CD4-positive, CD25-positive, alpha-beta regulatory T cell (primary cell): ENCODE data around the gene ITPRIPL1. TPM values are rescaled to one million over a fixed set of nuclear protein-coding genes. Genes with fewer than 3 reads are reported as not detected.

Source experiments
- ATAC-seq, 2 donors: fragments of 150-1000 bp; cut with Tn5 transposase; one replicate each; pipeline ENCODE4 v1.10.0; 2021; ENCODE audit warnings: low read depth in 2 of 2, moderate number of reproducible peaks in 2 of 2, moderate library complexity in 1 of 2
- DNase-seq, 3 donors: peaks; one replicate each; pipeline versions ENCODE4 v3.0.0 to v3.0.0-alpha.2; 2012 to 2022; ENCODE audit warnings: mixed read lengths in 1 of 3
- H3K27ac ChIP-seq: one replicate; pipeline ENCODE4 v1.7.0; 2013; ENCODE audit warnings: mild to moderate bottlenecking, low read length; ENCODE audit not compliant: insufficient read depth, poor library complexity, severe bottlenecking
- H3K27me3 ChIP-seq: one replicate; pipeline ENCODE4 v1.7.0; 2013; ENCODE audit warnings: low read length; ENCODE audit not compliant: control insufficient read depth, insufficient read depth
- H3K36me3 ChIP-seq: one replicate; pipeline ENCODE4 v1.7.0; 2013; ENCODE audit warnings: mild to moderate bottlenecking, low read length, moderate library complexity; ENCODE audit not compliant: control insufficient read depth, insufficient read depth
- H3K4me1 ChIP-seq: 2 replicates; pipeline ENCODE4 v1.7.0; 2013; ENCODE audit warnings: mild to moderate bottlenecking, low read length; ENCODE audit not compliant: insufficient read depth, control insufficient read depth, poor library complexity, severe bottlenecking
- H3K4me3 ChIP-seq: one replicate; pipeline ENCODE4 v1.7.0; 2013; ENCODE audit warnings: low read depth, mild to moderate bottlenecking, low read length, moderate library complexity
- H3K9me3 ChIP-seq, 2 experiments: 1 replicate in 1 of 2; 2 replicates in 1 of 2; pipeline ENCODE4 v1.7.0; 2013; ENCODE audit warnings: low read length in 2 of 2, mild to moderate bottlenecking in 1 of 2, moderate library complexity in 1 of 2; ENCODE audit not compliant: control insufficient read depth in 2 of 2
- H3K27ac Mint-ChIP-seq, 3 donors: one replicate each; pipeline ENCODE4 v1.8.0; 2020 to 2022; ENCODE audit warnings: mild to moderate bottlenecking in 3 of 3, mixed read lengths in 3 of 3, moderate library complexity in 2 of 3
- H3K27me3 Mint-ChIP-seq: one replicate; pipeline ENCODE4 v1.8.0; 2022; ENCODE audit warnings: mild to moderate bottlenecking, mixed read lengths
- H3K36me3 Mint-ChIP-seq: one replicate; pipeline ENCODE4 v1.8.0; 2020; ENCODE audit warnings: mixed read lengths
- H3K4me1 Mint-ChIP-seq, 4 donors: one replicate each; pipeline ENCODE4 v1.8.0; 2020 to 2022; ENCODE audit warnings: mixed read lengths in 4 of 4, mild to moderate bottlenecking in 1 of 4
- H3K4me3 Mint-ChIP-seq, 4 donors: one replicate each; pipeline ENCODE4 v1.8.0; 2020 to 2022; ENCODE audit warnings: mild to moderate bottlenecking in 4 of 4, mixed read lengths in 4 of 4, moderate library complexity in 3 of 4
- H3K9me3 Mint-ChIP-seq, 7 donors: one replicate each; pipeline ENCODE4 v1.8.0; 2020 to 2022; ENCODE audit warnings: mixed read lengths in 7 of 7, mild to moderate bottlenecking in 3 of 7, moderate library complexity in 2 of 7
- polyA plus RNA-seq, 4 donors: library from polyadenylated mRNA; unstranded; fragments of 300-500 nt; fragmentation: Illumina TruSeq; gene quantifications; one replicate each; pipeline ENCODE4 v1.2.3, GENCODE V29; 2021
- total RNA-seq: library from RNA; stranded (reverse); gene quantifications from one replicate; pipeline ENCODE4 v1.2.3, GENCODE V29; 2022

Gene ITPRIPL1
- total and polyA plus RNA-seq, 5 donors from 2014 or later, result 7.5 to 27.8 (median 13.6) TPM

DNA sequence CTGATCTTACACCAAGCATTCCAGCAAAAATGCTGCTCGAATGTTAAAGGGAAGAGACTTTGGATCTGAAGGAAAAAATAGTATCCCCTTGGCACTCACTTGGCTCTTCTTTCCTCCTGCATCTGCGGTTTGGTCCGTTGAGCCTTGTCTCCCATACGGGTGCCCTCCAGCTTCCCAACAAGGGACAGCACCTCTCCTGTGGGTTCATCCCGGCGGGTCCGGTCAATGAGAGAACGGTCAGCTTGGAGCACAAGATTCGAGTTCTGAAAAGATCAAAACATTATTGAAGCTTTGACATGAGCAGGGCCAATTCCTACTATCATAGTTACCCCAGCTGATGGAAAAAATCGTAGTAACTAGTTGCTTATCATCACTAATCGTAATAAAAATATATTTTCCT, 20.5 kb upstream of the ITPRIPL1 start:
- ATAC-seq, result no peak
- Mint-ChIP-seq H3K9me3 (no peaks in the 10 kb centered on the region), H3K36me3 (peaks cover 38% of the 10 kb centered on the region), H3K4me3 (peak overlapping the region; percentile 96 to 100 (median 98)), H3K27ac (peak overlapping the region; percentile 99 to 100 (median 99)), H3K4me1 (peaks cover 31 to 65% (median 50%) of the 10 kb centered on the region in 4 donors), H3K27me3 (no peaks in the 10 kb centered on the region)
- H3K4me3 ChIP-seq, result peak overlapping the region; percentile 94
- peaks cover 42% of the 10 kb centered on the region for H3K36me3 ChIP-seq
- DNase-seq, result no peak
- peaks cover 49% of the 10 kb centered on the region for H3K4me1 ChIP-seq
- no peaks in the 10 kb centered on the region for H3K9me3 ChIP-seq
- H3K27me3 ChIP-seq, result no peaks in the 10 kb centered on the region
- peak overlapping the region; percentile 97 for H3K27ac ChIP-seq

DNA sequence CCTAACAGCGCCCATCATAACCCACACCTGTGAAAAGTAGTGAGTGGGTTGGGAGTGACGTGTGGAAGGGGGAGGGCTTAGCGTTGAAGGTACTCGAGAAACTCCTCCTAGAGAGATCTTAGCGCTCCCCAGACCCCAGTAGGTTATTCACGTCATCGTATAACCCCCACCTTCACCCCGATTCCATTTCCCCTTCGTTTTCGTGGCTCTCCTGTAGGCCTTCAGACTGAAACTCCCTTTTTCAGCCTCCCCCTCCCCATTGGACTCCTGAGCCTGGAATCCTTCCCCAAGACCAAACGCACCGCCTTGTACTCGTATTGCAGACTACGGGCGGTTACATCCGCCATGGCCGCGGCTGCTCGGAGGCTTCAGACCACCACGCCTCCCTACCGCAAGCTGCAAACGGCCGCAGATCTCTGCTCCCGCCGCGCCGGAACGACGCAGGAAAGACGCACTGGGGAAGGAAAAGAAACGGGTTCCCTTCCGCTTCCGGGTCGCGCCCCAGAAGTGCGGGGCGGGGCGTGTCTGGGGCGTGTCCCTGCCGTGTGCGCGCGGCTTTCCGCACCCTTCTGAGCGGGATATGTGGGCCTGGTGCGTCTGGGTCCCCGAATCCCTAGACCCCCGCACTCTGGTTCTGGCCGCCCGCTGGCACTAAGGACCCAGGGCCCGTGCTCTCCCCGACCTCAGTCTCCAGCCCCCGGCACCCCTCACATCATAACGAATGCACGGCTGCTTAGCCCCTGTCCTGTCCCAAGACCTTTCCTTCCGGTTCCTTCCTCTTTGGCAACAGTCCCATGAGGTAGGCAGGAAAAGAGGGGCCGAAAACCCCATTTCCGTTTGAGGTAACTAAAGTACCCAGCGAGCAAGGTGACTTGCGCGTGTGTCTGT, 19.8 kb upstream of the ITPRIPL1 start, which contains the start of gene SNRNP200:
TSS of gene SNRNP200 (minus strand) at position 456 of the 888 bp plus-strand sequence. CDS start at position 347, 109 bp downstream.
- Mint-ChIP-seq H3K27me3 (no peaks in the 10 kb centered on the region), H3K36me3 (peaks cover 38% of the 10 kb centered on the region), H3K4me1 (peaks cover 35 to 64% (median 50%) of the 10 kb centered on the region in 4 donors), H3K27ac (peak within 1 kb of the TSS; percentile 99 to 100 (median 99)), H3K9me3 (no peaks in the 10 kb centered on the region), H3K4me3 (peak within 1 kb of the TSS; percentile 96 to 100 (median 98))
- Histone ChIP-seq H3K9me3 (no peaks in the 10 kb centered on the region), H3K4me3 (peak within 1 kb of the TSS; percentile 94), H3K4me1 (peaks cover 45% of the 10 kb centered on the region), H3K27ac (peak within 1 kb of the TSS; percentile 97), H3K27me3 (no peaks in the 10 kb centered on the region), H3K36me3 (peaks cover 35% of the 10 kb centered on the region)
- peak; percentile 91 to 94 for ATAC-seq
- peak; percentile 90 to 94 (median 90) for DNase-seq

DNA sequence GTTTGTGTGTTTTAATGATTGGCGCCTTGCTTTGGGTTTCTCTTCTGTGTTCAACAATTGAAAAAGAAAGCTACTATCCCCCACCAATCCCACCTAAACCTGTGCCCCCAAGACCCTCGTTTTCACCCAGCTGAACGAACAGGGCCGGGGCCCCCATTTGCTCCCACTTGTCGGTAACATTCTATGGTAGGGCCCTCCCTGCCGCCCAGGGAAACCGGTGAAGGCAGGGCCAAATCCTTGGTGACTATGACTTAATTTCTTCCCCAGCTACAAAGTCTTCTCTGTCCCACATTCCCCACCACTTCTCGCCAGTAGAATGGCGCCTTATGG, 19.2 kb upstream of the ITPRIPL1 start:
- Histone ChIP-seq H3K27ac (peak overlapping the region; percentile 97), H3K36me3 (peaks cover 30% of the 10 kb centered on the region), H3K4me1 (peaks cover 45% of the 10 kb centered on the region), H3K9me3 (no peaks in the 10 kb centered on the region), H3K4me3 (peak overlapping the region; percentile 90), H3K27me3 (no peaks in the 10 kb centered on the region)
- H3K36me3 Mint-ChIP-seq, result peaks cover 35% of the 10 kb centered on the region
- DNase-seq (no peak), ATAC-seq (no peak)
- peak overlapping the region; percentile 99 to 100 (median 99) for H3K27ac Mint-ChIP-seq
- H3K9me3 Mint-ChIP-seq, result no peaks in the 10 kb centered on the region
- no peaks in the 10 kb centered on the region for H3K27me3 Mint-ChIP-seq
- H3K4me1 Mint-ChIP-seq, result peaks cover 32 to 62% (median 49%) of the 10 kb centered on the region in 4 donors
- H3K4me3 Mint-ChIP-seq, result peak overlapping the region; percentile 96 to 100 (median 98)

DNA sequence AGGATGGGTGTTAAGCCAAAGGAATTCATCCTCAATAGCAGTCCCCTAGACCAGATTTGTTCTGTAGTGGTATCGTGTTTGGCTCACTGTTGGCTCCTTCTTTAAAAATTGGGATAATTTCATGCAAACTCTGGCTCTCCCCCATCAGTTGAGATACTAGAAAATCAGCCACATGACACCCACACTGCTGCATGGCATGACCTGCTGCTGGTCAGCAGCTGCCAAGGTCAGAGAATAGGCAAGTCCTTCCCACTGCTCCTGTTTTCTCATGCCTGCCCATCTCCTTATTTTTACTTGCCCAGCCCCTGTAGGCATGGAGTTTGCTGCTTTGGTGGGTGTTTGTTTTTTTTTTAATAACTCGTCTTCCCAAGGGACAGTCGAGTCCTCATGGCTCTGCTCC, 18.7 kb upstream of the ITPRIPL1 start:
- H3K36me3 ChIP-seq, result peaks cover 26% of the 10 kb centered on the region

DNA sequence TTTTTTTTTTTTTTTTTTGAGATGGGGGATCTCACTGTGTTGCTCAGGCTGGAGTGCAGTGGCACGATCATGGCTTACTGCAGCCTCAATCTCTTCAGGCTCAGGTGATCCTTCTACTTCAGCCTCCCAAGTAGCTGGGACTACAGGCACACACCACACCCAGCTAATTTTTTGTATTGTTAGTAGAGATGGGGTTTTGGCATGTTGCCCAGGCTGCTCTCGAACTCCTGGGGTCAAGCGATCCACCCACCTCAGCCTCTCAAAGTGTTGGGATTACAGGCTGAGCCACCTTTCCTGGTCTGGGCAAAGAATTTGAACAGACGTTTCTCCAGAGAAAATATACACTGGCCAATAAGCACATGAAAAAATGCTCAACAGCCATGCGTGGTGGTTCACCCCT, 16.9 kb upstream of the ITPRIPL1 start:
- peaks cover 12% of the 10 kb centered on the region for H3K36me3 Mint-ChIP-seq

More for the DNA sequence above, 18.7 kb upstream of the ITPRIPL1 start:
- peak overlapping the region; percentile 99 to 100 (median 99) for H3K27ac Mint-ChIP-seq
- no peaks in the 10 kb centered on the region for H3K27me3 ChIP-seq
- no peaks in the 10 kb centered on the region for H3K27me3 Mint-ChIP-seq
- DNase-seq (no peak), ATAC-seq (no peak)
- H3K36me3 Mint-ChIP-seq, result peaks cover 31% of the 10 kb centered on the region
- peak overlapping the region; percentile 96 to 100 (median 98) for H3K4me3 Mint-ChIP-seq
- no peaks in the 10 kb centered on the region for H3K9me3 Mint-ChIP-seq
- peaks cover 45% of the 10 kb centered on the region for H3K4me1 ChIP-seq
- H3K27ac ChIP-seq, result peak overlapping the region; percentile 97
- peak overlapping the region; percentile 90 for H3K4me3 ChIP-seq
- H3K9me3 ChIP-seq, result no peaks in the 10 kb centered on the region
- H3K4me1 Mint-ChIP-seq, result peaks cover 28 to 57% (median 46%) of the 10 kb centered on the region in 4 donors

GRCh38 chr2:96315005-96315399, 10.1 kb upstream of the ITPRIPL1 start:
- Mint-ChIP-seq H3K36me3 (peaks cover 3% of the 10 kb centered on the region), H3K4me1 (peaks cover 7 to 37% (median 22%) of the 10 kb centered on the region in 4 donors), H3K27me3 (no peaks in the 10 kb centered on the region), H3K9me3 (no peaks in the 10 kb centered on the region), H3K4me3 (peak overlapping the region in 1 of 4 donors; percentile 72), H3K27ac (peak overlapping the region in 2 of 3 donors; percentile 41 to 88)
- ATAC-seq, result no peak
- H3K9me3 ChIP-seq, result no peaks in the 10 kb centered on the region
- H3K4me3 ChIP-seq, result no peak overlapping the region
- H3K27ac ChIP-seq, result no peak overlapping the region
- no peaks in the 10 kb centered on the region for H3K27me3 ChIP-seq
- peaks cover 26% of the 10 kb centered on the region for H3K4me1 ChIP-seq
- H3K36me3 ChIP-seq, result no peaks in the 10 kb centered on the region
- no peak for DNase-seq

More for the DNA sequence above, 16.9 kb upstream of the ITPRIPL1 start:
- ATAC-seq (no peak), DNase-seq (no peak)
- no peak overlapping the region for H3K27ac ChIP-seq
- Mint-ChIP-seq H3K9me3 (no peaks in the 10 kb centered on the region), H3K27ac (peak overlapping the region in 1 of 3 donors; percentile 72), H3K4me3 (no peak overlapping the region), H3K4me1 (peaks cover 16 to 44% (median 31%) of the 10 kb centered on the region in 4 donors), H3K27me3 (no peaks in the 10 kb centered on the region)
- no peaks in the 10 kb centered on the region for H3K27me3 ChIP-seq
- peaks cover 28% of the 10 kb centered on the region for H3K4me1 ChIP-seq
- peaks cover 7% of the 10 kb centered on the region for H3K36me3 ChIP-seq
- H3K4me3 ChIP-seq, result no peak overlapping the region
- no peaks in the 10 kb centered on the region for H3K9me3 ChIP-seq

DNA sequence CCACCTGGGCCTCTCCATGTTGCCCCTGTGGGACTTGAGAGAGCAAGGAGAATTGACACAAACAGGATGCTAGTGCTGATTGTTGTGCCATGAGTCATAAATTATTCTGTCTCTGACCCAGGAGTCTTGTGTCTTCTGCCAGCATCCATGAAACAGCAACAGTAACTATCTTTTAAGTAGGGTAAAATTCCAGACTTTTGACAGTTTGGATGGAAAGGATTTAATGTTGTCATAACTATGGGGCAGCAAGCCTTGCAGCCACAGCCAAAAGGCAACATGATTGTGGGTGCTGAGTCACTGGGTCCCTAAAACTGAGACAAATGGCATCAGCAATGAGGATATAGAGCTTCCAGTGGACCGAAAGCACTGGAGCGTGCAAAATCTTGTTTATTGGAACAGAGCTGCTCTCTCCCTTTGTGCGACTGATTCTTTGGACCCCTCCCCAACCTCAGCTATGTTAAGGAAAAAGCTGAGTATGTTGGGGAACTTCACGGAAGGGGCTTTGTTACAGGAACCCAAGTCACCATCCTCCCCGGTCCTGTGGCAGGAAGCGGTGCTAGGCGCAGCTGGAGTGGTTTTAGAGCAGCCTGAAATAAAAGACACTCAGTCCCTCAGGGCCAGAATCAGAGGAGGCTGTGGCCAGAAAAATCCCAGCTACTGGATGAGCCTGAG, 9.6 kb upstream of the ITPRIPL1 start:
- Histone ChIP-seq H3K4me1 (peaks cover 28% of the 10 kb centered on the region), H3K27me3 (no peaks in the 10 kb centered on the region), H3K27ac (no peak overlapping the region), H3K9me3 (no peaks in the 10 kb centered on the region), H3K4me3 (peak overlapping the region; percentile 41), H3K36me3 (no peaks in the 10 kb centered on the region)
- peaks cover 7 to 38% (median 22%) of the 10 kb centered on the region in 4 donors for H3K4me1 Mint-ChIP-seq
- H3K27me3 Mint-ChIP-seq, result no peaks in the 10 kb centered on the region
- peak overlapping the region; percentile 35 to 72 (median 51) for H3K4me3 Mint-ChIP-seq
- DNase-seq, result peak in 1 of 3 donors; percentile 44
- H3K9me3 Mint-ChIP-seq, result no peaks in the 10 kb centered on the region
- H3K27ac Mint-ChIP-seq, result peak overlapping the region; percentile 41 to 88 (median 42)
- H3K36me3 Mint-ChIP-seq, result peaks cover 3% of the 10 kb centered on the region
- ATAC-seq, result peak; percentile 41 to 43
